HCT116 (cell line): ENCODE data around the gene DMD. TPM values are rescaled to one million over a fixed set of nuclear protein-coding genes. Genes with fewer than 3 reads are reported as not detected.

Source experiments
- ATAC-seq: fragments of 200-7000 bp; cut with Tn5 transposase; 2 replicates; pipeline ENCODE4 v1.9.1; 2020; ENCODE audit warnings: mild to moderate bottlenecking, moderate library complexity
- BruUV-seq: library from RNA; stranded (reverse); fragments of 400-500 nt; replicated peaks from 2 replicates; lab custom pipeline; 2021; lab: Mats Ljungman, UMichigan
- CTCF ChIA-PET: fragments of 300-600 bp; sonication (Branson Sonifier 250); formaldehyde crosslinking; loops from one replicate; lab custom pipeline; 2021; ENCODE audit warnings: antibody characterized with exemption; lab: Charles Lee
- POLR2A ChIA-PET: fragments of 300-600, 350-600 bp; sonication (Branson Sonifier 250); formaldehyde crosslinking; loops from one replicate; lab custom pipeline; 2021; ENCODE audit warnings: antibody characterized with exemption; lab: Charles Lee
- RAD21 ChIA-PET, 2 experiments: fragments of 300-600 bp; sonication (Branson Sonifier 250); formaldehyde crosslinking; loops; one replicate each; lab custom pipeline; 2023; ENCODE audit warnings: low total read pairs in 2 of 2; ENCODE audit not compliant: uncharacterized antibody in 2 of 2, unreplicated experiment in 2 of 2, low non-redundant PET in 1 of 2; lab: Charles Lee
- DNase-seq: peaks from one replicate; pipeline ENCODE4 v3.0.0-alpha.2; 2010; ENCODE audit warnings: low read depth, low spot score
- H2AFZ ChIP-seq: fragments of 200-600 bp; shearing (Covaris generic), sonication (generic); 2 replicates; pipeline ENCODE4 v1.6.1; 2017; ENCODE audit warnings: low read depth, mixed run types, mixed read lengths, antibody characterized with exemption, low read length; ENCODE audit not compliant: poor library complexity, severe bottlenecking
- H3K27ac ChIP-seq: 2 replicates; pipeline ENCODE4 v1.5.1; 2012; ENCODE audit warnings: low read depth, low read length
- H3K27me3 ChIP-seq: fragments of 200-600 bp; sonication (generic); 2 replicates; pipeline ENCODE4 v1.6.1; 2016; ENCODE audit warnings: mixed run types, low read length, mixed read lengths; ENCODE audit not compliant: insufficient read depth
- H3K36me3 ChIP-seq, 2 experiments: fragments of 200-500 bp in 1 of 2; fragments of 200-600 bp in 1 of 2; sonication (Bioruptor generic) in 1 of 2; sonication (generic) in 1 of 2; 2 replicates each; pipeline versions ENCODE4 v1.5.1 to v1.6.1; 2014 to 2016; ENCODE audit warnings: low read length in 2 of 2, inconsistent platforms in 1 of 2, mixed read lengths in 1 of 2, mixed run types in 1 of 2; ENCODE audit not compliant: insufficient read depth in 2 of 2, control insufficient read depth in 1 of 2
- H3K4me1 ChIP-seq, 2 experiments: fragments of 200-600 bp in 1 of 2; sonication (generic) in 1 of 2; 2 replicates each; pipeline versions ENCODE4 v1.5.1 to v1.6.1; 2012 to 2017; ENCODE audit warnings: low read length in 2 of 2, inconsistent platforms in 1 of 2, mild to moderate bottlenecking in 1 of 2, mixed read lengths in 1 of 2, mixed run types in 1 of 2, moderate library complexity in 1 of 2; ENCODE audit not compliant: insufficient read depth in 2 of 2, control insufficient read depth in 1 of 2
- H3K4me2 ChIP-seq: fragments of 200-600 bp; sonication (generic); 2 replicates; pipeline ENCODE4 v1.6.1; 2017; ENCODE audit warnings: mixed run types, low read length, mixed read lengths
- H3K4me3 ChIP-seq, 2 experiments: fragments of 200-600 bp in 1 of 2; sonication (generic) in 1 of 2; replicated peaks in 1 of 2; 2 replicates each; pipeline ENCODE4 v1.5.1; 2011 to 2016; ENCODE audit warnings: low read length in 2 of 2, control low read depth in 1 of 2, low read depth in 1 of 2, mild to moderate bottlenecking in 1 of 2, mixed read lengths in 1 of 2, mixed run types in 1 of 2
- H3K79me2 ChIP-seq: fragments of 200-600 bp; sonication (generic); 2 replicates; pipeline ENCODE4 v1.6.1; 2017; ENCODE audit warnings: mild to moderate bottlenecking, mixed run types, low read length, moderate library complexity, mixed read lengths; ENCODE audit not compliant: insufficient read depth
- H3K9ac ChIP-seq: fragments of 200-600 bp; sonication (generic); 2 replicates; pipeline ENCODE4 v1.6.1; 2016; ENCODE audit warnings: low read length, mixed read lengths
- H3K9me2 ChIP-seq: fragments of 200-600 bp; sonication (generic), shearing (Covaris generic); 2 replicates; pipeline ENCODE4 v1.6.1; 2017; ENCODE audit warnings: mixed run types, mild to moderate bottlenecking, moderate library complexity; ENCODE audit not compliant: insufficient read depth
- H3K9me3 ChIP-seq, 2 experiments: fragments of 200-500 bp in 1 of 2; fragments of 200-600 bp in 1 of 2; sonication (Bioruptor generic) in 1 of 2; sonication (generic) in 1 of 2; 2 replicates each; pipeline ENCODE4 v1.6.1; 2014 to 2017; ENCODE audit warnings: low read length in 2 of 2, mixed read lengths in 2 of 2, inconsistent platforms in 1 of 2, low read depth in 1 of 2, mild to moderate bottlenecking in 1 of 2, mixed run types in 1 of 2, moderate library complexity in 1 of 2; ENCODE audit not compliant: control insufficient read depth in 1 of 2, insufficient read depth in 1 of 2
- H4K20me1 ChIP-seq: fragments of 200-600 bp; sonication (generic), shearing (Covaris generic); 2 replicates; pipeline ENCODE4 v1.6.1; 2017; ENCODE audit warnings: mixed run types, mild to moderate bottlenecking, moderate library complexity; ENCODE audit not compliant: insufficient read depth
- ATF3 ChIP-seq: IDR thresholded peaks from 2 replicates; pipeline ENCODE4 v1.6.1; 2012
- CBX3 ChIP-seq: IDR thresholded peaks from 2 replicates; pipeline ENCODE4 v1.6.1; 2012; ENCODE audit warnings: low read depth
- EGR1 ChIP-seq: IDR thresholded peaks from 2 replicates; pipeline ENCODE4 v1.6.1; 2012; ENCODE audit warnings: low read depth
- ELF1 ChIP-seq: IDR thresholded peaks from 2 replicates; pipeline ENCODE4 v1.6.1; 2012; ENCODE audit warnings: low read depth, borderline replicate concordance
- EZH2phosphoT487 ChIP-seq: fragments of 200-600 bp; IDR thresholded peaks from 2 replicates; pipeline ENCODE4 v1.6.1; 2018; ENCODE audit warnings: antibody characterized with exemption, borderline replicate concordance
- JUND ChIP-seq: IDR thresholded peaks from 2 replicates; pipeline ENCODE4 v1.6.1; 2012
- MAX ChIP-seq: IDR thresholded peaks from 2 replicates; pipeline ENCODE4 v1.6.1; 2012
- POLR2A ChIP-seq: IDR thresholded peaks from 2 replicates; pipeline ENCODE4 v1.7.0; 2011; ENCODE audit warnings: borderline replicate concordance; ENCODE audit not compliant: insufficient read depth, insufficient read length; ENCODE audit errors: extremely low read depth
- POLR2AphosphoS5 ChIP-seq: IDR thresholded peaks from 2 replicates; pipeline ENCODE4 v1.6.1; 2011; ENCODE audit warnings: mild to moderate bottlenecking, low read depth, low read length, moderate library complexity
- RAD21 ChIP-seq: IDR thresholded peaks from 2 replicates; pipeline ENCODE4 v1.6.1; 2012; ENCODE audit warnings: low read depth, mild to moderate bottlenecking
- REST ChIP-seq: IDR thresholded peaks from 2 replicates; pipeline ENCODE4 v1.6.1; 2012; ENCODE audit warnings: low read depth
- SP1 ChIP-seq: IDR thresholded peaks from 2 replicates; pipeline ENCODE4 v1.6.1; 2012; ENCODE audit warnings: low read depth
- SRF ChIP-seq: IDR thresholded peaks from 2 replicates; pipeline ENCODE4 v1.6.1; 2012; ENCODE audit warnings: low read depth
- TCF7L2 ChIP-seq: IDR thresholded peaks from 2 replicates; pipeline ENCODE4 v1.7.0; 2011; ENCODE audit warnings: borderline replicate concordance, inconsistent platforms; ENCODE audit not compliant: insufficient read depth, insufficient read length; ENCODE audit errors: extremely low read depth
- YY1 ChIP-seq: IDR thresholded peaks from 2 replicates; pipeline ENCODE4 v1.6.1; 2011; ENCODE audit warnings: low read length, low read depth, moderate library complexity, mild to moderate bottlenecking; ENCODE audit not compliant: insufficient replicate concordance; ENCODE audit errors: extremely low read depth
- ZNF274 ChIP-seq: fragments of 200-500 bp; sonication (Bioruptor generic); IDR thresholded peaks from 2 replicates; pipeline ENCODE4 v1.6.1; 2014; ENCODE audit warnings: mild to moderate bottlenecking, low read depth, low read length, inconsistent platforms
- intact Hi-C: fragments of 100-400 bp; cut with micrococcal nuclease; formaldehyde crosslinking; loops from 2 replicates; pipeline ENCODE4 v1.10.0; 2022
- total RNA-seq: library from RNA; stranded (reverse); gene quantifications from one replicate; pipeline ENCODE4 v1.2.1, GENCODE V29; 2021; ENCODE audit not compliant: unreplicated experiment

DMD gene
- total RNA-seq, 1 experiment from 2014 or later: 0.05 TPM

- no peaks in the 10 kb centered on the region for H3K36me3 ChIP-seq
- BruUV-seq: no TSS peak
- no peaks in the 10 kb centered on the region for H3K79me2 ChIP-seq
- no peak for ATAC-seq
- no peaks in the 10 kb centered on the region for H4K20me1 ChIP-seq
- ChIA-PET POLR2A (no interaction called here), RAD21 (no interaction called here), CTCF (no interaction called here)
- intact Hi-C loops: no loop called here
- no peak overlapping the region for H3K27ac ChIP-seq
- H3K4me3 ChIP-seq: no peak overlapping the region
- TF ChIP-seq ZNF274 (no peak), EGR1 (no peak), TCF7L2 (no peak), EZH2phosphoT487 (no peak), JUND (no peak), REST (no peak), CBX3 (no peak), MAX (no peak), SP1 (no peak), ELF1 (no peak), POLR2AphosphoS5 (no peak), RAD21 (no peak), SRF (no peak), POLR2A (no peak), YY1 (no peak), ATF3 (no peak)
- no peaks in the 10 kb centered on the region for H3K27me3 ChIP-seq
- no peak for DNase-seq
- H3K9me3 ChIP-seq: no peaks in the 10 kb centered on the region
- no peak overlapping the region for H3K4me2 ChIP-seq
- no peaks in the 10 kb centered on the region for H3K4me1 ChIP-seq
- H2AFZ ChIP-seq: no peak overlapping the region
- H3K9me2 ChIP-seq: no peaks in the 10 kb centered on the region
- H3K9ac ChIP-seq: no peak overlapping the region
These were observed 61.8 kb downstream of the DMD start for GRCh38 chrX:33149580-33149979.
